Stomach (tissue), 9 donors: ENCODE data around the gene GALNT17. TPM values are rescaled to one million over a fixed set of nuclear protein-coding genes. Genes with fewer than 3 reads are reported as not detected.

ENCODE experiments used
- DNase-seq, 2 donors: peaks; one replicate each; pipeline versions ENCODE4 v3.0.0 to v3.0.0-alpha.2; 2013 to 2019
- H3K27ac ChIP-seq, 5 donors: fragments of 200-600 bp in 4 of 5; sonication (generic) in 4 of 5; one replicate each; pipeline ENCODE4 v1.5.1; 2013 to 2019; ENCODE audit warnings: mild to moderate bottlenecking in 1 of 5, moderate library complexity in 1 of 5
- H3K27me3 ChIP-seq, 3 donors: fragments of 200-600 bp; sonication (generic); one replicate each; pipeline ENCODE4 v1.5.1; 2017 to 2019; ENCODE audit warnings: mixed run types in 1 of 3
- H3K36me3 ChIP-seq, 4 donors: fragments of 200-600 bp; sonication (generic); 1 replicate in 3 of 4; 2 replicates in 1 of 4; pipeline ENCODE4 v1.5.1; 2016 to 2019
- H3K4me1 ChIP-seq, 4 donors: fragments of 200-600 bp; sonication (generic); one replicate each; pipeline ENCODE4 v1.5.1; 2016 to 2019
- H3K4me3 ChIP-seq, 4 donors: fragments of 200-600 bp; sonication (generic) in 3 of 4; one replicate each; pipeline ENCODE4 v1.5.1; 2016 to 2019; ENCODE audit warnings: mild to moderate bottlenecking in 1 of 4
- H3K9me3 ChIP-seq, 4 donors: fragments of 200-600 bp; sonication (generic); one replicate each; pipeline ENCODE4 v1.5.1; 2016 to 2019
- CTCF ChIP-seq, 7 experiments: fragments of 450-650 bp in 4 of 7; fragments of 200-600 bp in 3 of 7; sonication (generic) in 3 of 7; IDR thresholded peaks; one replicate each; pipeline ENCODE4 v1.5.1; 2016 to 2019; ENCODE audit warnings: antibody characterized with exemption in 7 of 7, control low read depth in 2 of 7, mild to moderate bottlenecking in 1 of 7
- EP300 ChIP-seq: sonication (generic); formaldehyde crosslinking; IDR thresholded peaks from one replicate; pipeline ENCODE4 v1.6.1; 2017; ENCODE audit warnings: antibody characterized with exemption
- POLR2A ChIP-seq, 4 donors: fragments of 450-650 bp; IDR thresholded peaks; one replicate each; pipeline ENCODE4 v1.6.1; 2016; ENCODE audit warnings: antibody characterized with exemption in 4 of 4, control low read depth in 2 of 4, mild to moderate bottlenecking in 1 of 4, moderate library complexity in 1 of 4
- POLR2AphosphoS5 ChIP-seq, 3 donors: sonication (generic); formaldehyde crosslinking; IDR thresholded peaks; one replicate each; pipeline ENCODE4 v1.6.1; 2016; ENCODE audit warnings: antibody characterized with exemption in 3 of 3
- WGBS, 5 donors: extraction: QIAGEN DNeasy Blood & Tissue Kit in 3 of 5; methylation state at CpG; one replicate each; pipeline versions ENCODE4 v1.1.5 to v1.1.7; 2013 to 2018; 5-methylcytosine and 5-hydroxymethylcytosine counted together
- intact Hi-C: fragments of 100-400 bp; cut with DNase I; formaldehyde crosslinking; loops from one replicate; pipeline ENCODE4 v1.15.1; 2023; ENCODE audit warnings: low total_unique reads
- polyA plus RNA-seq, 3 donors: library from polyadenylated mRNA; stranded (reverse); fragments of 200-250 nt; gene quantifications; one replicate each; pipeline ENCODE4 v1.2.3, GENCODE V29; 2013
- total RNA-seq, 5 donors: library from RNA; depleted of rRNA; stranded (reverse); fragments of >200 nt; gene quantifications; one replicate each; pipeline versions ENCODE4 v1.1.0 to v1.2.3, GENCODE V29; 2014 to 2016
- donor health status: healthy with polysubstance abuse.
- donor health status: Bipolar disorder and iron deficiency.
- donor health status: healthy.

GALNT17 gene
- total and polyA plus RNA-seq, 8 donors = 0.76 to 12.5 (median 1.6) TPM; not detected in 1

- no peak for DNase-seq
- peaks cover 0 to 7% (median 0%) of the 10 kb centered on the region in 4 donors for H3K9me3 ChIP-seq
- no peaks in the 10 kb centered on the region for H3K27me3 ChIP-seq
- no peak overlapping the region for H3K4me3 ChIP-seq
- WGBS, 5 donors = 55 to 76% (median 64%) methylated on average over 4 to 6 of the region's 6 CpGs
- no peaks in the 10 kb centered on the region for H3K4me1 ChIP-seq
- no peak overlapping the region for H3K27ac ChIP-seq
- no peaks in the 10 kb centered on the region for H3K36me3 ChIP-seq
- TF ChIP-seq EP300 (no peak), CTCF (IDR thresholded peaks at IDR 0.05) (no peak), POLR2A (IDR thresholded peaks at IDR 0.05) (no peak), POLR2AphosphoS5 (IDR thresholded peaks at IDR 0.05) (no peak)
- intact Hi-C loops = no loop called here
These were observed 431.3 kb downstream of the GALNT17 start for GRCh38 chr7:71563276-71563675.

GRCh38 chr7:71566376-71566775, 434.4 kb downstream of the GALNT17 start:
- no peak overlapping the region for H3K4me3 ChIP-seq
- H3K27ac ChIP-seq = no peak overlapping the region
- no peaks in the 10 kb centered on the region for H3K4me1 ChIP-seq
- intact Hi-C loops = no loop called here
- TF ChIP-seq CTCF (IDR thresholded peaks at IDR 0.05) (no peak), POLR2A (IDR thresholded peaks at IDR 0.05) (no peak), EP300 (no peak), POLR2AphosphoS5 (IDR thresholded peaks at IDR 0.05) (no peak)
- no peaks in the 10 kb centered on the region for H3K36me3 ChIP-seq
- H3K27me3 ChIP-seq = no peaks in the 10 kb centered on the region
- peaks cover 0 to 7% (median 0%) of the 10 kb centered on the region in 4 donors for H3K9me3 ChIP-seq
- DNase-seq = no peak
- 76 to 81% (median 78%) methylated on average over 8 of the region's 8 CpGs for whole genome bisulfite sequencing, 5 donors

GRCh38 chr7:71566991-71567390, 435.0 kb downstream of the GALNT17 start:
- Histone ChIP-seq H3K4me3 (no peak overlapping the region), H3K9me3 (peaks cover 0 to 7% (median 0%) of the 10 kb centered on the region in 4 donors), H3K27me3 (no peaks in the 10 kb centered on the region), H3K36me3 (no peaks in the 10 kb centered on the region), H3K4me1 (no peaks in the 10 kb centered on the region), H3K27ac (no peak overlapping the region)
- TF ChIP-seq EP300 (no peak), POLR2AphosphoS5 (IDR thresholded peaks at IDR 0.05) (no peak), CTCF (IDR thresholded peaks at IDR 0.05) (no peak), POLR2A (IDR thresholded peaks at IDR 0.05) (no peak)
- DNase-seq = no peak
- intact Hi-C loops = no loop called here
- WGBS, 5 donors = 68 to 80% (median 74%) methylated on average over 6 of the region's 6 CpGs

- Histone ChIP-seq H3K9me3 (peaks cover 0 to 7% (median 0%) of the 10 kb centered on the region in 4 donors), H3K4me1 (no peaks in the 10 kb centered on the region), H3K4me3 (no peak overlapping the region), H3K27ac (no peak overlapping the region), H3K27me3 (no peaks in the 10 kb centered on the region), H3K36me3 (no peaks in the 10 kb centered on the region)
- 49 to 76% (median 66%) methylated on average over 2 of the region's 2 CpGs for WGBS, 5 donors
- intact Hi-C loops = no loop called here
- DNase-seq = no peak
- TF ChIP-seq POLR2A (IDR thresholded peaks at IDR 0.05) = no peak
- no peak for TF ChIP-seq EP300
- TF ChIP-seq POLR2AphosphoS5 (IDR thresholded peaks at IDR 0.05) = no peak
- TF ChIP-seq CTCF (IDR thresholded peaks at IDR 0.05) = no peak
These were observed 442.4 kb downstream of the GALNT17 start for GRCh38 chr7:71574153-71574860.
